Peyer's patch (tissue), 4 donors: Measurements from ENCODE around the gene LIX1.

Source experiments
- POLR2A ChIP-seq, 2 donors: fragments of 450-650 bp; IDR thresholded peaks; one replicate each; pipeline ENCODE4 v1.5.1; 2017; ENCODE audit warnings: antibody characterized with exemption in 2 of 2, mild to moderate bottlenecking in 2 of 2, moderate library complexity in 2 of 2
- TF ChIP-seq, protein P1 (sequence below), 6 experiments: fragments of 450-650 bp in 4 of 6; fragments of 200-600 bp in 2 of 6; sonication (generic) in 1 of 6; IDR thresholded peaks; one replicate each; pipeline ENCODE4 v1.5.1; 2017 to 2019; ENCODE audit warnings: antibody characterized with exemption in 6 of 6, mild to moderate bottlenecking in 3 of 6, moderate library complexity in 1 of 6

DNA sequence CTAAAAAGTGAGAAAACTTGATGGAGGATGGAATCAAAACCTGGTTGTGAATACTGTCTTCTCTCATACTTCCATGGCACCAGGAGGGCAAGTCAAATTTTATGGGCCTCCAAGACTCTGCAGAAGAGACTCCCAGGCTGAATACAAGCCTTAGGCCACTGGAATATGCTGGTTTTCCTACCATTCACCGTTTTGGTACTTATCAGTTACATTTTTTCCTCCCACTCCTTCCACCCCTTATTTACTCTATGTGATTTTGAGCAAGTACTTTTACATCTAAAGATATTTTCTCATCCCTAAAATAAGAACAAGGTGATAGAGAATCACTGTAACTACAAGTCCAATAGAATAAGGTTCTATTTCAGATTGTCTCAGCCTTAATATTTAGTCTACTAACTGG, 8.0 kb upstream of the LIX1 start:
- TF ChIP-seq, protein P1, sequence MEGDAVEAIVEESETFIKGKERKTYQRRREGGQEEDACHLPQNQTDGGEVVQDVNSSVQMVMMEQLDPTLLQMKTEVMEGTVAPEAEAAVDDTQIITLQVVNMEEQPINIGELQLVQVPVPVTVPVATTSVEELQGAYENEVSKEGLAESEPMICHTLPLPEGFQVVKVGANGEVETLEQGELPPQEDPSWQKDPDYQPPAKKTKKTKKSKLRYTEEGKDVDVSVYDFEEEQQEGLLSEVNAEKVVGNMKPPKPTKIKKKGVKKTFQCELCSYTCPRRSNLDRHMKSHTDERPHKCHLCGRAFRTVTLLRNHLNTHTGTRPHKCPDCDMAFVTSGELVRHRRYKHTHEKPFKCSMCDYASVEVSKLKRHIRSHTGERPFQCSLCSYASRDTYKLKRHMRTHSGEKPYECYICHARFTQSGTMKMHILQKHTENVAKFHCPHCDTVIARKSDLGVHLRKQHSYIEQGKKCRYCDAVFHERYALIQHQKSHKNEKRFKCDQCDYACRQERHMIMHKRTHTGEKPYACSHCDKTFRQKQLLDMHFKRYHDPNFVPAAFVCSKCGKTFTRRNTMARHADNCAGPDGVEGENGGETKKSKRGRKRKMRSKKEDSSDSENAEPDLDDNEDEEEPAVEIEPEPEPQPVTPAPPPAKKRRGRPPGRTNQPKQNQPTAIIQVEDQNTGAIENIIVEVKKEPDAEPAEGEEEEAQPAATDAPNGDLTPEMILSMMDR (IDR thresholded peaks at IDR 0.05): no peak
- no peak for TF ChIP-seq POLR2A (IDR thresholded peaks at IDR 0.05)
